SK-N-SH (cell line): ENCODE data around the gene SEC24B. TPM values are rescaled to one million over a fixed set of nuclear protein-coding genes. Genes with fewer than 3 reads are reported as not detected.

Experiments used
- CTCF ChIA-PET: fragments of 300-600, 350-600 bp; formaldehyde crosslinking; extraction: SDS; loops from one replicate; lab custom pipeline; 2021; lab: Yijun Ruan, JAX
- POLR2A ChIA-PET: fragments of 350-600 bp; sonication (Branson Sonifier 250); formaldehyde crosslinking; extraction: SDS; loops from one replicate; lab custom pipeline; 2020; ENCODE audit warnings: antibody characterized with exemption, inconsistent platforms; lab: Yijun Ruan, JAX
- DNase-seq: peaks from one replicate; pipeline ENCODE4 v3.0.0; 2012
- H2AFZ ChIP-seq: fragments of 200-600 bp; sonication (generic); 2 replicates; pipeline ENCODE4 v1.8.1; 2016; ENCODE audit warnings: antibody characterized with exemption, mild to moderate bottlenecking, low read depth
- H3F3A ChIP-seq: fragments of 200-600 bp; sonication (generic); replicated peaks from 2 replicates; pipeline ENCODE3; 2016; ENCODE audit warnings: antibody characterized with exemption, mild to moderate bottlenecking; ENCODE audit not compliant: insufficient read depth
- H3K27ac ChIP-seq, 2 experiments: fragments of 200-500 bp in 1 of 2; fragments of 200-600 bp in 1 of 2; sonication (Bioruptor generic) in 1 of 2; sonication (generic), shearing (Covaris generic) in 1 of 2; 2 replicates each; pipeline versions ENCODE4 v1.5.1 to v1.6.1; 2014 to 2016; ENCODE audit warnings: low read depth in 2 of 2, inconsistent platforms in 1 of 2, low read length in 1 of 2, mild to moderate bottlenecking in 1 of 2, mixed read lengths in 1 of 2
- H3K27me3 ChIP-seq: fragments of 200-600 bp; sonication (generic), shearing (Covaris generic); 2 replicates; pipeline ENCODE4 v1.6.1; 2016; ENCODE audit warnings: mixed run types; ENCODE audit not compliant: insufficient read depth
- H3K36me3 ChIP-seq, 2 experiments: fragments of 200-500 bp in 1 of 2; fragments of 200-600 bp in 1 of 2; sonication (Bioruptor generic) in 1 of 2; sonication (generic) in 1 of 2; replicated peaks in 1 of 2; 2 replicates each; pipeline versions ENCODE3 to v1.5.1; 2014 to 2016; ENCODE audit warnings: low read length in 1 of 2, mild to moderate bottlenecking in 1 of 2; ENCODE audit not compliant: insufficient read depth in 2 of 2, control insufficient read depth in 1 of 2
- H3K4me1 ChIP-seq, 2 experiments: fragments of 200-500 bp in 1 of 2; fragments of 200-600 bp in 1 of 2; sonication (Bioruptor generic) in 1 of 2; sonication (generic), shearing (Covaris generic) in 1 of 2; 2 replicates each; pipeline versions ENCODE4 v1.5.1 to v1.6.1; 2014 to 2016; ENCODE audit warnings: low read depth in 1 of 2, low read length in 1 of 2, mixed run types in 1 of 2; ENCODE audit not compliant: insufficient read depth in 2 of 2, control insufficient read depth in 1 of 2
- H3K4me2 ChIP-seq: fragments of 200-600 bp; sonication (generic), shearing (Covaris generic); 2 replicates; pipeline ENCODE4 v1.6.1; 2017; ENCODE audit warnings: mixed run types
- H3K4me3 ChIP-seq, 2 experiments: fragments of 200-500 bp in 1 of 2; fragments of 200-600 bp in 1 of 2; sonication (Bioruptor generic) in 1 of 2; sonication (generic), shearing (Covaris generic) in 1 of 2; 2 replicates each; pipeline versions ENCODE4 v1.5.1 to v1.8.1; 2014 to 2016; ENCODE audit warnings: low read depth in 2 of 2, inconsistent platforms in 1 of 2, low read length in 1 of 2, mild to moderate bottlenecking in 1 of 2, mixed read lengths in 1 of 2, moderate library complexity in 1 of 2
- H3K79me2 ChIP-seq: fragments of 200-600 bp; sonication (generic); 2 replicates; pipeline ENCODE4 v1.8.1; 2017; ENCODE audit warnings: mild to moderate bottlenecking; ENCODE audit not compliant: insufficient read depth
- H3K9ac ChIP-seq: fragments of 200-600 bp; sonication (generic); 2 replicates; pipeline ENCODE4 v1.6.1; 2017; ENCODE audit warnings: mixed run types
- H3K9me2 ChIP-seq: fragments of 200-600 bp; sonication (generic); 2 replicates; pipeline ENCODE4 v1.6.1; 2017; ENCODE audit warnings: mixed run types
- H3K9me3 ChIP-seq: fragments of 200-600 bp; sonication (generic); 2 replicates; pipeline ENCODE4 v1.6.1; 2017; ENCODE audit warnings: mixed run types, mild to moderate bottlenecking, moderate library complexity
- H4K20me1 ChIP-seq: fragments of 200-600 bp; sonication (generic); 2 replicates; pipeline ENCODE4 v1.6.1; 2017; ENCODE audit warnings: mild to moderate bottlenecking, mixed run types; ENCODE audit not compliant: insufficient read depth
- EZH2phosphoT487 ChIP-seq: fragments of 200-600 bp; sonication (generic); IDR thresholded peaks from 2 replicates; pipeline ENCODE4 v1.6.1; 2017; ENCODE audit warnings: low read depth, mixed run types, mild to moderate bottlenecking, antibody characterized with exemption, moderate library complexity, borderline replicate concordance
- FOSL2 ChIP-seq: IDR thresholded peaks from 2 replicates; pipeline ENCODE4 v1.4.0; 2012; ENCODE audit warnings: low read depth, mild to moderate bottlenecking, moderate library complexity, borderline replicate concordance
- FOXJ3 ChIP-seq: sonication (generic); formaldehyde crosslinking; IDR thresholded peaks from 2 replicates; pipeline ENCODE4 v1.5.1; 2020; ENCODE audit warnings: mild to moderate bottlenecking, missing genetic modification reagents
- FOXM1 ChIP-seq: IDR thresholded peaks from 2 replicates; pipeline ENCODE4 v1.4.0; 2012; ENCODE audit warnings: low read depth, mild to moderate bottlenecking
- GATA2 ChIP-seq: sonication (generic); formaldehyde crosslinking; IDR thresholded peaks from 2 replicates; pipeline ENCODE4 v1.5.0; 2020; ENCODE audit warnings: mild to moderate bottlenecking, missing genetic modification reagents
- JUND ChIP-seq: IDR thresholded peaks from 2 replicates; pipeline ENCODE4 v1.4.0; 2012
- MXI1 ChIP-seq: IDR thresholded peaks from 2 replicates; pipeline ENCODE4 v1.6.1; 2012; ENCODE audit warnings: mild to moderate bottlenecking, low read depth, low read length, improper control_type of control experiment
- NFIC ChIP-seq: IDR thresholded peaks from 2 replicates; pipeline ENCODE4 v1.4.0; 2012; ENCODE audit warnings: borderline replicate concordance
- NRF1 ChIP-seq: IDR thresholded peaks from 2 replicates; pipeline ENCODE4 v1.6.1; 2012; ENCODE audit warnings: low read depth, mild to moderate bottlenecking, low read length
- POLR2AphosphoS5 ChIP-seq: IDR thresholded peaks from 2 replicates; pipeline ENCODE4 v1.6.1; 2012; ENCODE audit warnings: low read depth, low read length
- RCOR1 ChIP-seq: fragments of 150-350 bp; IDR thresholded peaks from 2 replicates; pipeline ENCODE4 v1.6.1; 2017; ENCODE audit warnings: antibody characterized with exemption, low read length
- RFX5 ChIP-seq: IDR thresholded peaks from 2 replicates; pipeline ENCODE4 v1.6.1; 2012; ENCODE audit warnings: mild to moderate bottlenecking, improper control_type of control experiment, low read length
- SMC3 ChIP-seq: IDR thresholded peaks from 2 replicates; pipeline ENCODE4 v1.6.1; 2012; ENCODE audit warnings: low read depth, low read length, improper control_type of control experiment
- WGBS: methylation state at CpG from one replicate; pipeline ENCODE4 v1.1.6; 2017; ENCODE audit warnings: low lambda C conversion rate; 5-methylcytosine and 5-hydroxymethylcytosine counted together
- polyA plus RNA-seq, 3 experiments: library from polyadenylated mRNA; depleted of rRNA; stranded (reverse); fragments of >200 nt; gene quantifications; 2 replicates each; pipeline ENCODE4 v1.2.3, GENCODE V29; 2012
- TF ChIP-seq, protein P1 (sequence below): IDR thresholded peaks from 2 replicates; pipeline ENCODE4 v1.4.0; 2012; ENCODE audit warnings: low read depth
- TF ChIP-seq, protein P2 (sequence below): fragments of 150-350 bp; IDR thresholded peaks from 2 replicates; pipeline ENCODE4 v1.6.1; 2016; ENCODE audit warnings: mild to moderate bottlenecking, low read depth, low read length
- TF ChIP-seq, protein P3 (sequence below): fragments of 200-600 bp; sonication (generic); IDR thresholded peaks from 2 replicates; pipeline ENCODE4 v1.6.1; 2017; ENCODE audit warnings: antibody characterized with exemption, mild to moderate bottlenecking, moderate library complexity

The SEC24B gene
- polyA plus RNA-seq, 1 of the 3 experiments (the other 2 are of a cell fraction): 23.0 TPM

DNA sequence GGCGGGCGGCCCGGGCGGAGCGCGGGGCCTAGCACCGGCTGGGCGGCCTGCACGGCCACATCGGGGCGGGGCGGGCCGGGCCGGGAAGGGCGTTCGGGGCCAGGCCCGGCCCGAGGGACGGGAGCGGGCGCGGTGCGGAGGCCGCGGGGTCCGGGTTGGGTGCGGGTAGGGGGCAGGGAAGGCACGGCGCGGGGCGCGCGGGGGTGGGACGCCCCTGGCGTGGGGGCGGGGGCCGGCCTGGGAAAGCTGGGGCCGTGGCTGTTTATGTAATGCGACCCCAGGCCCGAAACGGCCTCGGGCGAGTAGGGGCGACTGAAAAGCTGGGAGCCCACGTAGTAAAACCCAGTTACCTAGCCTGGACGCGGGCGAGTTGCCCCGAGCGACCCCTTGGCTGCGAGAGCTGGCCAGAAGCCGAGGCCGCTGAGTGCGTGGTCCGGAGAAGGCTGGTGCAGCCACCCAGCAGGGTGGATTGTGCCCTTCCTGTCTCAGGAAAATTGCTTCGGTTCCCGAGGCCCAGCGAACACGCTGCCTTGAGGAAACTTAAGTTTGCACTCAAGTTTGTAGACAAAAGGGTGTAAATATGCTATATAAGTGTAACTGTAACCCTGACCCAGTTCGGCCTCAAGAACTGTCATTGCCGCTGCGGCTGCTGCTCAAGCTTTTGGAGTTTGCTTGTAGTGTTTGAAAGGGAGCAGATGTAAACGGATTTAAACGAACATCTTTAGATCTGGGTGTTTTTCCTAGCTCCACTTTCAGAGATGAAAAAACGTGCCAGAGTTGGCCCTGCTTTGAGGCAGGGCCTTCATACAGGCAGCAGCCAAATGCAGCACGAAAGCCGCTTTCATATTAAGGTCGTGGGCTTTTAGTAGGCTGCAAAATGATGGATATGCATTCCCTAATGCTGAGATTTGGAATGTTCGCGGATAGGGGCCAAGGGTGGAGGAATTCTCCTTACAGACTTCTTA is 674 bp downstream of the SEC24B start:
- Histone ChIP-seq H3K9ac (peak overlapping the region; percentile 80), H3K36me3 (peaks cover 15% of the 10 kb centered on the region in 2 experiments), H3K4me3 (peak overlapping the region; percentile 88 to 89), H2AFZ (peak overlapping the region; percentile 32; the same call in 1 of the 2 replicates), H3K27me3 (no peaks in the 10 kb centered on the region), H3K9me3 (no peaks in the 10 kb centered on the region), H3K4me1 (peaks cover 17 to 19% of the 10 kb centered on the region in 2 experiments), H3K27ac (peak overlapping the region; percentile 34 to 82), H4K20me1 (peaks cover 51% of the 10 kb centered on the region), H3K4me2 (peak overlapping the region; percentile 85), H3K79me2 (peaks cover 70% of the 10 kb centered on the region), H3K9me2 (no peaks in the 10 kb centered on the region), H3F3A (peaks cover 11% of the 10 kb centered on the region)
- ChIA-PET CTCF (interaction anchor here (0.6 to 3.3 kb wide), 41 partner anchors 8 to 759 kb away, joined by 3 to 20 read pairs (median 5); partner anchors contain the start of genes CASP6, CFI, GAR1 and MCUB), POLR2A (no interaction called here)
- 2% methylated on average over 17 of the region's 70 CpGs for WGBS
- peak; percentile 64 for DNase-seq
- no peak for TF ChIP-seq EZH2phosphoT487
- no peak for TF ChIP-seq JUND
- TF ChIP-seq, protein P1, sequence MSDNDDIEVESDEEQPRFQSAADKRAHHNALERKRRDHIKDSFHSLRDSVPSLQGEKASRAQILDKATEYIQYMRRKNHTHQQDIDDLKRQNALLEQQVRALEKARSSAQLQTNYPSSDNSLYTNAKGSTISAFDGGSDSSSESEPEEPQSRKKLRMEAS: peak; percentile 20; the same call in 1 of the 2 replicates
- no peak for TF ChIP-seq GATA2 (CRISPR knock-in tag)
- TF ChIP-seq, protein P2, sequence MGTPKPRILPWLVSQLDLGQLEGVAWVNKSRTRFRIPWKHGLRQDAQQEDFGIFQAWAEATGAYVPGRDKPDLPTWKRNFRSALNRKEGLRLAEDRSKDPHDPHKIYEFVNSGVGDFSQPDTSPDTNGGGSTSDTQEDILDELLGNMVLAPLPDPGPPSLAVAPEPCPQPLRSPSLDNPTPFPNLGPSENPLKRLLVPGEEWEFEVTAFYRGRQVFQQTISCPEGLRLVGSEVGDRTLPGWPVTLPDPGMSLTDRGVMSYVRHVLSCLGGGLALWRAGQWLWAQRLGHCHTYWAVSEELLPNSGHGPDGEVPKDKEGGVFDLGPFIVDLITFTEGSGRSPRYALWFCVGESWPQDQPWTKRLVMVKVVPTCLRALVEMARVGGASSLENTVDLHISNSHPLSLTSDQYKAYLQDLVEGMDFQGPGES: no peak
- TF ChIP-seq MXI1: peak; percentile 37; the same call in 1 of the 2 replicates
- TF ChIP-seq FOSL2: no peak
- no peak for TF ChIP-seq NRF1
- no peak; the same call in 1 of the 2 replicates for TF ChIP-seq NFIC
- no peak for TF ChIP-seq RFX5
- TF ChIP-seq, protein P3, sequence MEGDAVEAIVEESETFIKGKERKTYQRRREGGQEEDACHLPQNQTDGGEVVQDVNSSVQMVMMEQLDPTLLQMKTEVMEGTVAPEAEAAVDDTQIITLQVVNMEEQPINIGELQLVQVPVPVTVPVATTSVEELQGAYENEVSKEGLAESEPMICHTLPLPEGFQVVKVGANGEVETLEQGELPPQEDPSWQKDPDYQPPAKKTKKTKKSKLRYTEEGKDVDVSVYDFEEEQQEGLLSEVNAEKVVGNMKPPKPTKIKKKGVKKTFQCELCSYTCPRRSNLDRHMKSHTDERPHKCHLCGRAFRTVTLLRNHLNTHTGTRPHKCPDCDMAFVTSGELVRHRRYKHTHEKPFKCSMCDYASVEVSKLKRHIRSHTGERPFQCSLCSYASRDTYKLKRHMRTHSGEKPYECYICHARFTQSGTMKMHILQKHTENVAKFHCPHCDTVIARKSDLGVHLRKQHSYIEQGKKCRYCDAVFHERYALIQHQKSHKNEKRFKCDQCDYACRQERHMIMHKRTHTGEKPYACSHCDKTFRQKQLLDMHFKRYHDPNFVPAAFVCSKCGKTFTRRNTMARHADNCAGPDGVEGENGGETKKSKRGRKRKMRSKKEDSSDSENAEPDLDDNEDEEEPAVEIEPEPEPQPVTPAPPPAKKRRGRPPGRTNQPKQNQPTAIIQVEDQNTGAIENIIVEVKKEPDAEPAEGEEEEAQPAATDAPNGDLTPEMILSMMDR: no peak

DNA sequence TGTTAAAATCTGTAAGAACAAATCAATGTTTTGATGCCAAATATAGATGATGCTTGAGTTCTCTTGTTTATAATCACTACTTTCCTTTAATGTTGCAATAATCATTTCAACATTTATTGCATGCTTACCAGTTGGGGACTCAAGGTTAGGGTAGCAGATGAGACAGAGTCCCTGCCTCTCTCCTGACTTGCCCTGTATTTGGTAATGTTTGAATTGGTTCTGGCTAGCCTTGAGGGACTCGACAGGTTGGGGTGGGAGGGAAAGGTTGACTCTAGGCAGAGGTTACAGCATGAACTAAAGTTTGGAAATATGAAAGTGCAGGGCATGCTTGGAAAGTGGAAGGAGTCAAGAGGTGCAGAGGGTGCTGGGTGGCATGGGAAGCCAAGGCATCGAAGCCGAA is 2.0 kb downstream of the SEC24B start:
- Histone ChIP-seq H4K20me1 (peaks cover 64% of the 10 kb centered on the region), H3K9me2 (no peaks in the 10 kb centered on the region), H2AFZ (no peak overlapping the region), H3K27me3 (no peaks in the 10 kb centered on the region), H3K4me1 (peaks cover 19 to 22% of the 10 kb centered on the region in 2 experiments), H3K4me2 (peak overlapping the region; percentile 85), H3K36me3 (peaks cover 5 to 9% of the 10 kb centered on the region in 2 experiments), H3K9ac (peak overlapping the region; percentile 79; the same call in 1 of the 2 replicates), H3K4me3 (peak overlapping the region in 1 of 2 experiments; percentile 89; a peak in 3 of 4 replicates), H3K79me2 (peaks cover 83% of the 10 kb centered on the region), H3K27ac (no peak overlapping the region), H3K9me3 (no peaks in the 10 kb centered on the region), H3F3A (peaks cover 11% of the 10 kb centered on the region)
- WGBS: 97% methylated on average over 3 of the region's 3 CpGs
- ChIA-PET POLR2A (no interaction called here), CTCF (interaction anchor here (3.1 kb wide), 1 partner anchor 8 kb away, joined by 16 read pairs; no protein-coding TSS in a partner anchor)
- DNase-seq: no peak
- TF ChIP-seq SMC3: no peak
- TF ChIP-seq FOXJ3 (CRISPR knock-in tag): no peak
- TF ChIP-seq EZH2phosphoT487: no peak
- no peak for TF ChIP-seq NRF1
- TF ChIP-seq POLR2AphosphoS5: no peak
- TF ChIP-seq RCOR1: no peak
- TF ChIP-seq GATA2 (CRISPR knock-in tag): no peak
- TF ChIP-seq FOXM1: no peak
